ENCODE results near the gene IRAG1. TPM values are rescaled to one million over a fixed set of nuclear protein-coding genes. Genes with fewer than 3 reads are reported as not detected.

Gene IRAG1
- total RNA-seq, 1 experiment from 2014 or later: 0.21 TPM

DNA sequence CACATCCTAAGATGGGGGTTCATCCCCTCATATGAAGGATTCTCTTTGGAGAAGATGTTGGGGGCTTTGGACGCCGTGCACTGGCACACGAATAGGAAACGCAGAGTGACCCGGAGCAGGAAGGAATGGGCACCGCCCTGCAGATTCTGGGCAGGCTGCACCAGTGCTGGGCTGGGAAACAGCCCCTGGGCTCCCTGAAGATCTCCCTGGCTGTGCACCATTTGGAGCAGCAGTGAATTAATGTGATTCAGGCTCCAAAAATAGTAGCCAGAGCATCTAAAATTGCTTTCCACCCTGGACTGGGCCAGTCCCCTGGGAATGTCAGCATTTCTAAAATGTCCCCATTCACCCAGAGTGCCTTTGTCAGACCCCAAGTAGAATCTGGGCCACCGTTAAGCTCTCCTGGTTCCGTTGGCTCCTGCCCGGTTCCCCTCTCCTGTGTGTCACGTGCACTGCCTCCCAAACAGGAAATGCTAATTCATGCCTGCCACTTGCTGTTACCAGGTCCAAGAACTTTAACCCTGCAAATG is 18.6 kb downstream of the IRAG1 start:
- intact Hi-C loops (cut with micrococcal nuclease; ENCODE audit: unreplicated experiment) (no loop called here), in situ Hi-C loops (cut with HindIII; ENCODE audit: low pct_unique_long_range_greater_than_20kb, low sequenced_read_pairs) (no loop called here)
- no TSS peak for BruUV-seq (replicated peaks)
- Histone ChIP-seq H3K36me3 (ENCODE audit: control insufficient read depth, insufficient read depth, low read length) (no peaks in the 10 kb centered on the region), H3K27ac (ENCODE audit: low read length) (no peak overlapping the region), H3K9me3 (ENCODE audit: control insufficient read depth, insufficient read depth, low read depth, low read length) (no peaks in the 10 kb centered on the region), H3K4me1 (ENCODE audit: control insufficient read depth, insufficient read depth, low read length) (peaks cover 7% of the 10 kb centered on the region), H3K27me3 (ENCODE audit: control insufficient read depth, insufficient read depth, low read length) (peaks cover 11% of the 10 kb centered on the region), H3K4me3 (ENCODE audit: low read depth in 2 of 2, low read length in 2 of 2) (no peak overlapping the region)
- DNase-seq (ENCODE audit: low read depth, low spot score): no peak
- ChIA-PET POLR2A (interaction anchor here (0.5 kb wide), 1 partner anchor 792 kb away, joined by 3 read pairs; no protein-coding TSS in a partner anchor), CTCF (no interaction called here)
- ATAC-seq: peak; percentile 28; the same call in 1 of the 2 replicates
- TF ChIP-seq, protein P1, sequence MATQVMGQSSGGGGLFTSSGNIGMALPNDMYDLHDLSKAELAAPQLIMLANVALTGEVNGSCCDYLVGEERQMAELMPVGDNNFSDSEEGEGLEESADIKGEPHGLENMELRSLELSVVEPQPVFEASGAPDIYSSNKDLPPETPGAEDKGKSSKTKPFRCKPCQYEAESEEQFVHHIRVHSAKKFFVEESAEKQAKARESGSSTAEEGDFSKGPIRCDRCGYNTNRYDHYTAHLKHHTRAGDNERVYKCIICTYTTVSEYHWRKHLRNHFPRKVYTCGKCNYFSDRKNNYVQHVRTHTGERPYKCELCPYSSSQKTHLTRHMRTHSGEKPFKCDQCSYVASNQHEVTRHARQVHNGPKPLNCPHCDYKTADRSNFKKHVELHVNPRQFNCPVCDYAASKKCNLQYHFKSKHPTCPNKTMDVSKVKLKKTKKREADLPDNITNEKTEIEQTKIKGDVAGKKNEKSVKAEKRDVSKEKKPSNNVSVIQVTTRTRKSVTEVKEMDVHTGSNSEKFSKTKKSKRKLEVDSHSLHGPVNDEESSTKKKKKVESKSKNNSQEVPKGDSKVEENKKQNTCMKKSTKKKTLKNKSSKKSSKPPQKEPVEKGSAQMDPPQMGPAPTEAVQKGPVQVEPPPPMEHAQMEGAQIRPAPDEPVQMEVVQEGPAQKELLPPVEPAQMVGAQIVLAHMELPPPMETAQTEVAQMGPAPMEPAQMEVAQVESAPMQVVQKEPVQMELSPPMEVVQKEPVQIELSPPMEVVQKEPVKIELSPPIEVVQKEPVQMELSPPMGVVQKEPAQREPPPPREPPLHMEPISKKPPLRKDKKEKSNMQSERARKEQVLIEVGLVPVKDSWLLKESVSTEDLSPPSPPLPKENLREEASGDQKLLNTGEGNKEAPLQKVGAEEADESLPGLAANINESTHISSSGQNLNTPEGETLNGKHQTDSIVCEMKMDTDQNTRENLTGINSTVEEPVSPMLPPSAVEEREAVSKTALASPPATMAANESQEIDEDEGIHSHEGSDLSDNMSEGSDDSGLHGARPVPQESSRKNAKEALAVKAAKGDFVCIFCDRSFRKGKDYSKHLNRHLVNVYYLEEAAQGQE (IDR thresholded peaks at IDR 0.05; ENCODE audit: insufficient read depth in 1 of 2, low read depth in 2 of 2, low read length in 1 of 2): no peak

DNA sequence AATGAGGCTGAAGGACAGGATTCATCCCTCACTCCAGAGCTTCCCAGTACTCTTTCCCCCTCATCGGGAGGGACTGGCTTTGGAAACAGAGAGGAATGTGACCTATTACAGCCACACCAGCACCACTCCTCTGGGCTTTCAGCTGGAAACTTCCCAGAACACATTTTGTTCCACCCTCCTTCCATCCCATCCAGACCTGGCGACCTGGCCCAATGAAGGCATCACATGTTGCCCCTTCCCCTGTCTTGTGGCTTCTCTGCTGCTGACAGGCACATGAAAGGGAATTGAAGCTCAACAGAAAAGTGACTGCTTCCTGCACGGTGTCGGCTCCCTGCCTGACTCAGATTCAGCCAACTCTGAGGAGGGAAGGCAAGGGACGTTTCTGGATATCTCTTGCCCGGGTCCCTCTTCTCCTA is 19.1 kb downstream of the IRAG1 start:
- peaks cover 11% of the 10 kb centered on the region for H3K27me3 ChIP-seq (ENCODE audit: control insufficient read depth, insufficient read depth, low read length)
- ATAC-seq (no peak), DNase-seq (ENCODE audit: low read depth, low spot score) (no peak)
- peaks cover 12% of the 10 kb centered on the region for H3K4me1 ChIP-seq (ENCODE audit: control insufficient read depth, insufficient read depth, low read length)
- H3K27ac ChIP-seq (ENCODE audit: low read length): no peak overlapping the region
- TF ChIP-seq TCF7L2 (IDR thresholded peaks at IDR 0.05; ENCODE audit: low read depth, low read length) (no peak), POLR2AphosphoS5 (IDR thresholded peaks at IDR 0.05; ENCODE audit: low read depth, low read length) (no peak), SIN3A (IDR thresholded peaks at IDR 0.05; ENCODE audit: borderline replicate concordance, insufficient read depth, low read depth, low read length) (no peak)
- TF ChIP-seq, protein P2, sequence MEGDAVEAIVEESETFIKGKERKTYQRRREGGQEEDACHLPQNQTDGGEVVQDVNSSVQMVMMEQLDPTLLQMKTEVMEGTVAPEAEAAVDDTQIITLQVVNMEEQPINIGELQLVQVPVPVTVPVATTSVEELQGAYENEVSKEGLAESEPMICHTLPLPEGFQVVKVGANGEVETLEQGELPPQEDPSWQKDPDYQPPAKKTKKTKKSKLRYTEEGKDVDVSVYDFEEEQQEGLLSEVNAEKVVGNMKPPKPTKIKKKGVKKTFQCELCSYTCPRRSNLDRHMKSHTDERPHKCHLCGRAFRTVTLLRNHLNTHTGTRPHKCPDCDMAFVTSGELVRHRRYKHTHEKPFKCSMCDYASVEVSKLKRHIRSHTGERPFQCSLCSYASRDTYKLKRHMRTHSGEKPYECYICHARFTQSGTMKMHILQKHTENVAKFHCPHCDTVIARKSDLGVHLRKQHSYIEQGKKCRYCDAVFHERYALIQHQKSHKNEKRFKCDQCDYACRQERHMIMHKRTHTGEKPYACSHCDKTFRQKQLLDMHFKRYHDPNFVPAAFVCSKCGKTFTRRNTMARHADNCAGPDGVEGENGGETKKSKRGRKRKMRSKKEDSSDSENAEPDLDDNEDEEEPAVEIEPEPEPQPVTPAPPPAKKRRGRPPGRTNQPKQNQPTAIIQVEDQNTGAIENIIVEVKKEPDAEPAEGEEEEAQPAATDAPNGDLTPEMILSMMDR (IDR thresholded peaks at IDR 0.05): no peak
- TF ChIP-seq, protein P1 (IDR thresholded peaks at IDR 0.05; ENCODE audit: insufficient read depth in 1 of 2, low read depth in 2 of 2, low read length in 1 of 2): no peak
- POLR2A ChIA-PET: no interaction called here
- H3K36me3 ChIP-seq (ENCODE audit: control insufficient read depth, insufficient read depth, low read length): no peaks in the 10 kb centered on the region
- CTCF ChIA-PET: no interaction called here
- H3K9me3 ChIP-seq (ENCODE audit: control insufficient read depth, insufficient read depth, low read depth, low read length): no peaks in the 10 kb centered on the region
- no TSS peak for BruUV-seq (replicated peaks)
- H3K4me3 ChIP-seq (ENCODE audit: low read depth in 2 of 2, low read length in 2 of 2): no peak overlapping the region
- in situ Hi-C loops (cut with HindIII; ENCODE audit: low pct_unique_long_range_greater_than_20kb, low sequenced_read_pairs): no loop called here
- intact Hi-C loops (cut with micrococcal nuclease; ENCODE audit: unreplicated experiment): no loop called here
